Prostate gland (tissue), 2 donors: ENCODE data around the gene GRP. TPM values are rescaled to one million over a fixed set of nuclear protein-coding genes. Genes with fewer than 3 reads are reported as not detected.

ENCODE experiments used
- DNase-seq: peaks from one replicate; pipeline ENCODE4 v3.0.0-alpha.2; 2019; ENCODE audit warnings: low spot score
- H3K27ac ChIP-seq, 2 donors: fragments of 200-600 bp; sonication (generic); 2 replicates each; pipeline ENCODE4 v1.5.1; 2017 to 2019
- H3K27me3 ChIP-seq: fragments of 200-600 bp; sonication (generic); replicated peaks from 2 replicates; pipeline ENCODE4 v1.5.1; 2019; ENCODE audit not compliant: insufficient read depth
- H3K36me3 ChIP-seq, 2 donors: fragments of 200-600 bp; sonication (generic); 1 replicate in 1 of 2; 2 replicates in 1 of 2; pipeline versions ENCODE4 v1.5.1 to v1.8.1; 2017 to 2019
- H3K4me1 ChIP-seq: fragments of 200-600 bp; sonication (generic); replicated peaks from 2 replicates; pipeline ENCODE4 v1.5.1; 2019
- H3K4me3 ChIP-seq, 2 donors: fragments of 200-600 bp; sonication (generic); 2 replicates each; pipeline ENCODE4 v1.5.1; 2017 to 2019
- H3K9me3 ChIP-seq: fragments of 200-600 bp; sonication (generic); 2 replicates; pipeline ENCODE4 v1.5.1; 2017
- POLR2A ChIP-seq: fragments of 450-650 bp; IDR thresholded peaks from one replicate; pipeline ENCODE4 v1.6.1; 2016; ENCODE audit warnings: antibody characterized with exemption, mild to moderate bottlenecking
- POLR2AphosphoS5 ChIP-seq: sonication (generic); formaldehyde crosslinking; IDR thresholded peaks from one replicate; pipeline ENCODE4 v1.6.1; 2017; ENCODE audit warnings: antibody characterized with exemption
- WGBS: methylation state at CpG from one replicate; pipeline ENCODE4 v1.1.5; 2018; 5-methylcytosine and 5-hydroxymethylcytosine counted together
- intact Hi-C: fragments of 100-400 bp; cut with DNase I; formaldehyde crosslinking; loops from one replicate; pipeline ENCODE4 v1.14.2; 2022
- total RNA-seq, 2 donors: library from RNA; depleted of rRNA; stranded (reverse); fragments of >200 nt; gene quantifications; one replicate each; pipeline ENCODE4 v1.1.0, GENCODE V29; 2016
- TF ChIP-seq, protein P1 (sequence below), 4 experiments: fragments of 200-600 bp in 2 of 4; fragments of 450-650 bp in 2 of 4; sonication (generic) in 2 of 4; IDR thresholded peaks; 1 replicate in 3 of 4; 2 replicates in 1 of 4; pipeline ENCODE4 v1.5.1; 2016 to 2019; ENCODE audit warnings: antibody characterized with exemption in 4 of 4, mild to moderate bottlenecking in 2 of 4, moderate library complexity in 2 of 4

GRP gene
- total RNA-seq, 2 donors from 2014 or later, result 1.4 TPM; not detected in 1

GRCh38 chr18:59189008-59189407 is 30.9 kb upstream of the GRP start:
- Histone ChIP-seq H3K4me1 (no peaks in the 10 kb centered on the region), H3K4me3 (no peak overlapping the region), H3K27me3 (no peaks in the 10 kb centered on the region), H3K36me3 (no peaks in the 10 kb centered on the region), H3K9me3 (no peaks in the 10 kb centered on the region), H3K27ac (no peak overlapping the region)
- intact Hi-C loops, result no loop called here
- TF ChIP-seq POLR2AphosphoS5, result no peak
- TF ChIP-seq, protein P1, sequence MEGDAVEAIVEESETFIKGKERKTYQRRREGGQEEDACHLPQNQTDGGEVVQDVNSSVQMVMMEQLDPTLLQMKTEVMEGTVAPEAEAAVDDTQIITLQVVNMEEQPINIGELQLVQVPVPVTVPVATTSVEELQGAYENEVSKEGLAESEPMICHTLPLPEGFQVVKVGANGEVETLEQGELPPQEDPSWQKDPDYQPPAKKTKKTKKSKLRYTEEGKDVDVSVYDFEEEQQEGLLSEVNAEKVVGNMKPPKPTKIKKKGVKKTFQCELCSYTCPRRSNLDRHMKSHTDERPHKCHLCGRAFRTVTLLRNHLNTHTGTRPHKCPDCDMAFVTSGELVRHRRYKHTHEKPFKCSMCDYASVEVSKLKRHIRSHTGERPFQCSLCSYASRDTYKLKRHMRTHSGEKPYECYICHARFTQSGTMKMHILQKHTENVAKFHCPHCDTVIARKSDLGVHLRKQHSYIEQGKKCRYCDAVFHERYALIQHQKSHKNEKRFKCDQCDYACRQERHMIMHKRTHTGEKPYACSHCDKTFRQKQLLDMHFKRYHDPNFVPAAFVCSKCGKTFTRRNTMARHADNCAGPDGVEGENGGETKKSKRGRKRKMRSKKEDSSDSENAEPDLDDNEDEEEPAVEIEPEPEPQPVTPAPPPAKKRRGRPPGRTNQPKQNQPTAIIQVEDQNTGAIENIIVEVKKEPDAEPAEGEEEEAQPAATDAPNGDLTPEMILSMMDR (IDR thresholded peaks at IDR 0.05), result no peak
- no peak for TF ChIP-seq POLR2A
- WGBS, result 61% methylated on average over 2 of the region's 2 CpGs
- no peak for DNase-seq

- 74% methylated on average over 1 of the region's 1 CpG for WGBS
- Histone ChIP-seq H3K4me1 (no peaks in the 10 kb centered on the region), H3K9me3 (no peaks in the 10 kb centered on the region), H3K27me3 (no peaks in the 10 kb centered on the region), H3K4me3 (no peak overlapping the region), H3K36me3 (no peaks in the 10 kb centered on the region), H3K27ac (no peak overlapping the region)
- intact Hi-C loops, result no loop called here
- DNase-seq, result no peak
- TF ChIP-seq POLR2A (no peak), POLR2AphosphoS5 (no peak)
- TF ChIP-seq, protein P1 (IDR thresholded peaks at IDR 0.05), result no peak
Measured at GRCh38 chr18:59189746-59190145, 30.2 kb upstream of the GRP start.

- TF ChIP-seq, protein P1 (IDR thresholded peaks at IDR 0.05), result no peak
- TF ChIP-seq POLR2A (no peak), POLR2AphosphoS5 (no peak)
- intact Hi-C loops, result no loop called here
- Histone ChIP-seq H3K27me3 (no peaks in the 10 kb centered on the region), H3K4me1 (no peaks in the 10 kb centered on the region), H3K4me3 (no peak overlapping the region), H3K9me3 (no peaks in the 10 kb centered on the region), H3K36me3 (no peaks in the 10 kb centered on the region), H3K27ac (no peak overlapping the region)
- no peak for DNase-seq
- WGBS, result 53% methylated on average over 4 of the region's 4 CpGs
Measured at GRCh38 chr18:59196161-59196725, 23.7 kb upstream of the GRP start.

DNA sequence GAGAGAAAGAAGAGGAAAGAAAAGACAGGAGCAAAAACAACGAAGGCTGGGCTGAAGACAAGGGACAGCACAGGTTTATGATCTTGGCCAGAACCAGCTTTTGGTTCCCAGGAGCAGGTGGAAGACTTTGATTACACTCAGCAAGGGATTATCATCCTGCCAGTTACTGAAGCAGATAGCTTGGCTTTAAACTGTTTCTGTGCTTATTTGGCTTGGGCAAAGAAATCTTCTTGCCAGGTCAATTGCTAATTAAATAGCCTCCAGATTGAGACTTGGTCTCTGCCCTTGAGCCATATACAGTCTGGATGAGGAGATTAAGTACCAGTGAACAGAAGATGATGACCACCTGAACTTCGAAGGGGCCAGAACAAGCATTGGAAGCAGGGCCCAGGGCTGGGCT is 22.3 kb upstream of the GRP start:
- H3K4me3 ChIP-seq, result no peak overlapping the region
- no peaks in the 10 kb centered on the region for H3K27me3 ChIP-seq
- no peaks in the 10 kb centered on the region for H3K9me3 ChIP-seq
- no peak overlapping the region for H3K27ac ChIP-seq
- no peaks in the 10 kb centered on the region for H3K4me1 ChIP-seq
- H3K36me3 ChIP-seq, result no peaks in the 10 kb centered on the region
- TF ChIP-seq POLR2A, result no peak
- TF ChIP-seq POLR2AphosphoS5, result no peak
- TF ChIP-seq, protein P1 (IDR thresholded peaks at IDR 0.05), result no peak
- 63% methylated on average over 2 of the region's 2 CpGs for WGBS
- intact Hi-C loops, result no loop called here
- no peak for DNase-seq

DNA sequence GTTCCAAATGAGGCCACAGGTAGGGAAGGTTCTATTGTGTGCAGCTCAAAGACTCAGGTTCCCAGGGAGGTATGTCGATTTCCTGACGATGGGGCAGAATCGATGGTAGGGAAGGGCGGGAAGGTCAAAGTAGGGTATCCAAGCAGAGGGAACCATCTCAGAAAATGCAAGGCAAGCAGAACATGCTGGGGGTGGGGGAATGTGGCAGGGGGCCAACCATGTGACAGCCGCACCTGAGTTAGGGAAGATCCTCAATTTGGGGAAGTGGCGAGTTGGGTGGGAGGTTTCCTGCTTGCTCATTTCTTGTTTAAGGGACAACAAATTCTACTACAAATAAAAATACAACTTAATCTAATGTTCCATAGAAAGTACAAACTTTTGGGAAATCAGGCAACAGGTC is 21.7 kb upstream of the GRP start:
- intact Hi-C loops, result no loop called here
- Histone ChIP-seq H3K4me1 (no peaks in the 10 kb centered on the region), H3K9me3 (no peaks in the 10 kb centered on the region), H3K36me3 (no peaks in the 10 kb centered on the region), H3K27me3 (no peaks in the 10 kb centered on the region), H3K27ac (no peak overlapping the region), H3K4me3 (no peak overlapping the region)
- TF ChIP-seq POLR2A, result no peak
- TF ChIP-seq, protein P1 (IDR thresholded peaks at IDR 0.05), result no peak
- no peak for TF ChIP-seq POLR2AphosphoS5
- 89% methylated on average over 6 of the region's 6 CpGs for WGBS
- no peak for DNase-seq
